ENCODE data around the gene WNT7B. TPM values are rescaled to one million over a fixed set of nuclear protein-coding genes. Genes with fewer than 3 reads are reported as not detected.

Gene WNT7B
- polyA plus RNA-seq, 4 donors: 0.03 to 0.22 (median 0.03) TPM; not detected in 1

DNA sequence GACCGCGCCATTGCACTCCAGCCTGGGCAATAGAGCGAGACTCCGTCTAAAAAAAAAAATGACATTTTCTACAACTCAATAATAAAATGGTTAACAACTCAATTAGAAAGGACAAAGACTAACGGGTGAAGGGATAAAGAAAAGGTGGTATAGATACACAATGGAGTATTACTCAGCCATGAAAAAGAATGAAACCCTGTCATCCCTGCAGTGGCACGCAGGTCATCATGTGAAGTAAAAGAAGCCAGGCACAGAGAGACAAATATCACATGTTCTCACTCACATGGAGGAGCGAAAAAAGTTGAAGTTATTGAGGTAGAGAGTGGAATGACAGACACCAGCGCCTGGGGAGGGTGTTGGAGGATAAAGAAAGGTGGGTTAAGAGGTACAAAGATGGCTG is 39.0 kb downstream of the WNT7B start:
- peaks cover 0 to 2% of the 10 kb centered on the region in 2 donors for H3K9me3 ChIP-seq (ENCODE audit: control insufficient read depth in 2 of 2, insufficient read depth in 1 of 2, low read depth in 1 of 2, low read length in 1 of 2)
- no peak for FAIRE-seq
- WGBS, 3 donors: 92 to 95% (median 93%) methylated on average over 8 of the region's 8 CpGs

DNA sequence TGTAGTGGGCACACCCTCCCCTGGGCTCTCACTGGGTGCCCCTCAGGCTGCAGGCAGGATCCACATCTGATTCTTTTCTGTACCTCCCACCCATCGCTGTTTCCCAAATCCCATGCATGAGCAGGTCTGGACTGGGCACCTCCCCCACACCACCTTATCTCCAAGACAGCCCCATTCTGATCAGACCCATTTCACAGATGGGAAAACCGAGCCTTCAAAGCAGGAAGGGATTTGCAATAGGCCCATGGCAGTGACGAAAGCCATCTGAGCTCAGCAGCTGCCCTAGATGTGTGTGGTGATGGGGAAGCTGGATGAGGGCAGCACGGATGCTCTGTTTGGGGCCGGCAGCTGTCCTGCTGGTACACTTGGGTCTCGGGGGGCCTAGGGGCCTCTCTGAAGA is 41.4 kb downstream of the WNT7B start:
- DNase-seq (no peak), FAIRE-seq (no peak)
- WGBS, 3 donors: 69 to 85% (median 73%) methylated on average over 6 of the region's 6 CpGs
- Histone ChIP-seq H3K4me1 (ENCODE audit: control insufficient read depth in 3 of 3, insufficient read depth in 2 of 3, low read depth in 1 of 3, low read length in 2 of 3) (no peaks in the 10 kb centered on the region), H3K4me3 (ENCODE audit: low read depth in 1 of 3, low read length in 3 of 3) (no peak overlapping the region), H3K27me3 (ENCODE audit: control insufficient read depth in 3 of 3, insufficient read depth in 3 of 3, low read length in 3 of 3) (peaks cover 0 to 35% (median 13%) of the 10 kb centered on the region in 3 donors), H3K27ac (ENCODE audit: low read depth in 1 of 3, low read length in 2 of 3) (no peak overlapping the region), H3K9me3 (ENCODE audit: control insufficient read depth in 2 of 2, insufficient read depth in 1 of 2, low read depth in 1 of 2, low read length in 1 of 2) (peaks cover 0 to 2% of the 10 kb centered on the region in 2 donors), H3K36me3 (ENCODE audit: control insufficient read depth in 3 of 3, insufficient read depth in 2 of 3, low read depth in 1 of 3, low read length in 3 of 3) (no peaks in the 10 kb centered on the region)

More for the DNA sequence above, 39.0 kb downstream of the WNT7B start:
- no peak for DNase-seq
- H3K36me3 ChIP-seq (ENCODE audit: control insufficient read depth in 3 of 3, insufficient read depth in 2 of 3, low read depth in 1 of 3, low read length in 3 of 3): no peaks in the 10 kb centered on the region
- H3K4me3 ChIP-seq (ENCODE audit: low read depth in 1 of 3, low read length in 3 of 3): no peak overlapping the region
- no peak overlapping the region for H3K27ac ChIP-seq (ENCODE audit: low read depth in 1 of 3, low read length in 2 of 3)
- peaks cover 0 to 6% (median 0%) of the 10 kb centered on the region in 3 donors for H3K4me1 ChIP-seq (ENCODE audit: control insufficient read depth in 3 of 3, insufficient read depth in 2 of 3, low read depth in 1 of 3, low read length in 2 of 3)
- peaks cover 0 to 18% (median 13%) of the 10 kb centered on the region in 3 donors for H3K27me3 ChIP-seq (ENCODE audit: control insufficient read depth in 3 of 3, insufficient read depth in 3 of 3, low read length in 3 of 3)

DNA sequence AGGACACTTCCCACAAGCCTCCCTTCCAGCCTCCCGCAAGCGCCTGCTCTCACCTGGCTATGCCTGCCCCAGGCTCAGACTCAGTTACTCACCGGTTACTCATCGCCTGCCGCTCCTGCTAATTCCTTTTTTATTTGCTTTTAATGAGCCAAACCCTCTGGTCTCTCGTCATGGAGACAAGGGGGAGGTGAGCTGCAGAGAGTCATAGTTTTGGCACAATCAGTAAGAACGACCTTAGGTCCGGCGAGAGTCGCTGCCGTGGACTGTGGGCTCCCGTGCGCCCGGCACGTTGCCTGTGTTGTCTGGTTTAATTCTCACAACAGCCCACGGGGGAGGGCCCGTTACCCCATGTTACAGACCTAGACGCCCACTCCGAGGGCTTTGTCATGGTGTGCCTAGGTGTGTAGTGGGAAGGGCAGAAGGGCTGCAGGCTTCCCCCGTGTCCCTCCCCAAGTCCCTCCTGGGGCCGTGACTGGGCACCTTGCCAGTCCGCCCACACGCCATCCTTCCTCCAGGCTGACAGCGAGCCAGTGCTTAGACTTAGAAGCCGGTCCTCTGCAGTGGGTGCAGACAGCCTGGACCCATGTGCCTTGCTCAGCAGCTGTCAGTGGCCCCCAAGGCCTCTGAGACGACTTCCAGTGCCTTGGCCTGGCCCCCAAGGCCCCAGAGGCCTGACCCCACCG is 42.2 kb downstream of the WNT7B start:
- H3K9me3 ChIP-seq (ENCODE audit: control insufficient read depth in 2 of 2, insufficient read depth in 1 of 2, low read depth in 1 of 2, low read length in 1 of 2): peaks cover 0 to 2% of the 10 kb centered on the region in 2 donors
- H3K36me3 ChIP-seq (ENCODE audit: control insufficient read depth in 3 of 3, insufficient read depth in 2 of 3, low read depth in 1 of 3, low read length in 3 of 3): no peaks in the 10 kb centered on the region
- no peak overlapping the region for H3K27ac ChIP-seq (ENCODE audit: low read depth in 1 of 3, low read length in 2 of 3)
- no peak overlapping the region for H3K4me3 ChIP-seq (ENCODE audit: low read depth in 1 of 3, low read length in 3 of 3)
- DNase-seq (no peak), FAIRE-seq (no peak)
- WGBS, 3 donors: 15 to 40% (median 21%) methylated on average over 27 of the region's 27 CpGs
- peaks cover 0 to 42% (median 13%) of the 10 kb centered on the region in 3 donors for H3K27me3 ChIP-seq (ENCODE audit: control insufficient read depth in 3 of 3, insufficient read depth in 3 of 3, low read length in 3 of 3)
- no peaks in the 10 kb centered on the region for H3K4me1 ChIP-seq (ENCODE audit: control insufficient read depth in 3 of 3, insufficient read depth in 2 of 3, low read depth in 1 of 3, low read length in 2 of 3)

DNA sequence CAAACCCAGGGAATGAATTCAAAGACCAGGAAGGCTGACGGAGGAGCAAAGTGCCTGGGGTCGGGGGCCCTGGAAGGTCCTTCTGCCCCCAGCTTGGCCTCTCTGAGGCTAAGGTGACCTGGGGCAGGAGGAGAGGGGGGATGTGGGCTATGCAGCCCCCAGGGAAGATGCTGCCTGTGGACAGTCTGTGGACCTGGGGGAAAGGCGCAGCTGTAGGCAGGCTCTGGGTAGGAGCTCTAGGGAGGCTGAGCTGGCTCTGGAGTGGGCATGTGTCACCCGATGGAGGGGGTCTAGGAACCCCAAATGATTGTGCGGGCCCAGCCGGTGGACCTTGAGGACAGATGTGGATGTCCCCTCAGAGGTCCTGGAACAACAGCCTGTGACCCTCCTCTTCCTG is 42.8 kb downstream of the WNT7B start:
- H3K9me3 ChIP-seq (ENCODE audit: control insufficient read depth in 2 of 2, insufficient read depth in 1 of 2, low read depth in 1 of 2, low read length in 1 of 2): peaks cover 0 to 2% of the 10 kb centered on the region in 2 donors
- DNase-seq (no peak), FAIRE-seq (no peak)
- no peaks in the 10 kb centered on the region for H3K36me3 ChIP-seq (ENCODE audit: control insufficient read depth in 3 of 3, insufficient read depth in 2 of 3, low read depth in 1 of 3, low read length in 3 of 3)
- 75 to 80% (median 76%) methylated on average over 6 of the region's 6 CpGs for WGBS, 3 donors
- H3K27me3 ChIP-seq (ENCODE audit: control insufficient read depth in 3 of 3, insufficient read depth in 3 of 3, low read length in 3 of 3): peaks cover 0 to 42% (median 13%) of the 10 kb centered on the region in 3 donors
- H3K27ac ChIP-seq (ENCODE audit: low read depth in 1 of 3, low read length in 2 of 3): no peak overlapping the region
- H3K4me3 ChIP-seq (ENCODE audit: low read depth in 1 of 3, low read length in 3 of 3): no peak overlapping the region
- H3K4me1 ChIP-seq (ENCODE audit: control insufficient read depth in 3 of 3, insufficient read depth in 2 of 3, low read depth in 1 of 3, low read length in 2 of 3): no peaks in the 10 kb centered on the region

DNA sequence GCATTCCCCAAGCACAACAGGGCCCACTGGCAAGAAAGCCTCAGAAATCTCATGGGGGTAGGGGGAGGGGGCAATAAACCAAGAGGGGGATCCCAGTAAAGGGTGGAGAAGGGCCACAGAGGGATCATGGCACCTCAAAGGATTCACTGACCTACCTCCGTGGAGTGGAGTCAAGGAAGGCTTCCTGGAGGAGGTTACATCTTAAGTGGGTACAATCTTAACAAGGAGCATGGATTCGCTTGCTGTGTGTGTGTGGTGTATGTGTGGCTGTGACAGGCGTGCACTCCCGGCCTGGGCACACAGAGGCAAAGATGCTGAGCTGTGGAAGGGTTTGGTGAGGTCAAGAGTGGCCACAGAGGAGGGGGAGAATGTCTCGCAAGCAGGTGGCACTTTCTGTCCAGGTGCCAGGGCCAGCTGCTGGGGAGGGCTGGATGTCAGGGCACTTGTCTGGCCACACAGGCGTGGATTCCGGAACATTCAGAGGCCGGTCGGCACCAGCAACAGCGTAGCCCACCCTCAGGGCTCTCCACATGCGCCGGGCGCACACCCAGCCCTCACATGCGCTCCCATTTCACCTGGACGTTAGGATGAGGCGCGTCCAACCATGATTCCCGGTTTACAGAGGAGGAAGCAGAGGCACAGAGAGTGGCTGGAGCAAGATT is 43.3 kb downstream of the WNT7B start:
- no peak overlapping the region for H3K27ac ChIP-seq (ENCODE audit: low read depth in 1 of 3, low read length in 2 of 3)
- peaks cover 0 to 42% (median 13%) of the 10 kb centered on the region in 3 donors for H3K27me3 ChIP-seq (ENCODE audit: control insufficient read depth in 3 of 3, insufficient read depth in 3 of 3, low read length in 3 of 3)
- 79 to 87% (median 80%) methylated on average over 17 to 18 of the region's 18 CpGs for WGBS, 3 donors
- H3K9me3 ChIP-seq (ENCODE audit: control insufficient read depth in 2 of 2, insufficient read depth in 1 of 2, low read depth in 1 of 2, low read length in 1 of 2): no peaks in the 10 kb centered on the region
- H3K4me3 ChIP-seq (ENCODE audit: low read depth in 1 of 3, low read length in 3 of 3): no peak overlapping the region
- no peaks in the 10 kb centered on the region for H3K36me3 ChIP-seq (ENCODE audit: control insufficient read depth in 3 of 3, insufficient read depth in 2 of 3, low read depth in 1 of 3, low read length in 3 of 3)
- H3K4me1 ChIP-seq (ENCODE audit: control insufficient read depth in 3 of 3, insufficient read depth in 2 of 3, low read depth in 1 of 3, low read length in 2 of 3): no peaks in the 10 kb centered on the region
- DNase-seq: no peak
- no peak for FAIRE-seq

DNA sequence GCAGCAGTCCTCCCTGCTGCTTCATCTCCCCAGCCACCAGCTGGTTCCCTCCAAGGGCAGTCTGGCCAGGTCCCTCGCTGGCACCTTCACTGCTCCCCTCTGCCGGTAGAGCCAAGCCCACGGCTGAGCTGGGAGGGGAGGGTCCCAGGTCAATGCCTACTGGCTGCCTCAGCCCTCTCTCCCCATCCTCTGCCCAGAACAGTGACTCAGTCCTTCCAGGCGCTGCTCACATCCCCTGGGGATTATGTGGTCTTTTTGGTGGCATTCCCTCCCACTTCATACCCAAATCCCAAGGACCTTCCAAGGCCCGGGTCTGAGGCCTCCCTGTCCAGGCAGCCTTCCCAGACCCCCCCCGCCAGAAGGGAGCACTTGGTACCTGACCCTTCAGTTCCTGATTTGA is 44.9 kb downstream of the WNT7B start:
- FAIRE-seq (no peak), DNase-seq (no peak)
- Histone ChIP-seq H3K27ac (ENCODE audit: low read depth in 1 of 3, low read length in 2 of 3) (no peak overlapping the region), H3K4me1 (ENCODE audit: control insufficient read depth in 3 of 3, insufficient read depth in 2 of 3, low read depth in 1 of 3, low read length in 2 of 3) (no peaks in the 10 kb centered on the region), H3K4me3 (ENCODE audit: low read depth in 1 of 3, low read length in 3 of 3) (no peak overlapping the region), H3K36me3 (ENCODE audit: control insufficient read depth in 3 of 3, insufficient read depth in 2 of 3, low read depth in 1 of 3, low read length in 3 of 3) (no peaks in the 10 kb centered on the region), H3K27me3 (ENCODE audit: control insufficient read depth in 3 of 3, insufficient read depth in 3 of 3, low read length in 3 of 3) (peaks cover 0 to 42% (median 13%) of the 10 kb centered on the region in 3 donors), H3K9me3 (ENCODE audit: control insufficient read depth in 2 of 2, insufficient read depth in 1 of 2, low read depth in 1 of 2, low read length in 1 of 2) (no peaks in the 10 kb centered on the region)
- 75 to 81% (median 76%) methylated on average over 6 of the region's 6 CpGs for WGBS, 3 donors

DNA sequence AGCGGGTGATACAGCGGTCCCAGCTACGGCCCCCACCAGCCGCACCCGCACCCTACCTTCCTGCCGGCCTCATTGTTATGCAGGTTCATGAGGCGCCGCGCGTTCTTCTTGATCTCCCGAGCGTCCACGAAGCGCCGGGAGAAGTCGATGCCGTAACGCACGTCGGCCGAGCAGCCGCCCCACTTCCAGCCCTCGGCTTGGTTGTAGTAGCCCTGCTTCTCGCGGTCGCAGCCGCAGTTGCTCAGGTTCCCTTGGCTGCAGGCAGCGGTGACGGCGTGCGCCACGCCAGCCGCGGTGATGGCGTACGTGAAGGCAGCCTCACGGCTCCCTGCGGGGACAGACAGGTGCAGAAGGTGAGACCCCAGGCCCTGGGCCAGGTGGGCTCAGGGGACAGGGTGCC is 45.9 kb downstream of the WNT7B start:
- Histone ChIP-seq H3K36me3 (ENCODE audit: control insufficient read depth in 3 of 3, insufficient read depth in 2 of 3, low read depth in 1 of 3, low read length in 3 of 3) (no peaks in the 10 kb centered on the region), H3K4me1 (ENCODE audit: control insufficient read depth in 3 of 3, insufficient read depth in 2 of 3, low read depth in 1 of 3, low read length in 2 of 3) (no peaks in the 10 kb centered on the region), H3K9me3 (ENCODE audit: control insufficient read depth in 2 of 2, insufficient read depth in 1 of 2, low read depth in 1 of 2, low read length in 1 of 2) (no peaks in the 10 kb centered on the region), H3K4me3 (ENCODE audit: low read depth in 1 of 3, low read length in 3 of 3) (no peak overlapping the region), H3K27me3 (ENCODE audit: control insufficient read depth in 3 of 3, insufficient read depth in 3 of 3, low read length in 3 of 3) (peaks cover 0 to 41% (median 11%) of the 10 kb centered on the region in 3 donors), H3K27ac (ENCODE audit: low read depth in 1 of 3, low read length in 2 of 3) (no peak overlapping the region)
- FAIRE-seq (no peak), DNase-seq (no peak)
- WGBS, 3 donors: 75 to 84% (median 82%) methylated on average over 38 of the region's 38 CpGs

DNA sequence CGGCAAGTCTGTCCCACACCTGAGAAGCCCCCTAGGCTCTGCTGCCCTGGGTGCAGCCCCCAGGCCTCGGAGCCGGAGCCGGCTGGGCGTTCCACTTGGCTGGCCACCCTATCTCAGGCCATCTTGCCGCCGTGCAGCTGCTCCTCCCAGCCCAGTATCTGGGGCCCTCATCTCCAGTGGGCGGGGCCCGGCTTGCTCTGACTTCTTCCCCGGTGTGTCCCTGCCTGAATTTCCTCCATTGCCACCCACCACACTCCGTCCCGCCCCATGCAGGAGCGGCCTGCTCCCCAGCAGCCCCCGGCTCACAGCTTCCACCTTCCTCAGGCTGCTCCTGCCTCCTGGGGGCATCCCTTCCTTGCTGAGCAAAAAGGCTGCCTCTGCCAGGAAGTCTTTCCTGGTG is 46.6 kb downstream of the WNT7B start:
- WGBS, 3 donors: 33 to 61% (median 48%) methylated on average over 14 of the region's 14 CpGs
- Histone ChIP-seq H3K4me3 (ENCODE audit: low read depth in 1 of 3, low read length in 3 of 3) (no peak overlapping the region), H3K9me3 (ENCODE audit: control insufficient read depth in 2 of 2, insufficient read depth in 1 of 2, low read depth in 1 of 2, low read length in 1 of 2) (no peaks in the 10 kb centered on the region), H3K36me3 (ENCODE audit: control insufficient read depth in 3 of 3, insufficient read depth in 2 of 3, low read depth in 1 of 3, low read length in 3 of 3) (no peaks in the 10 kb centered on the region), H3K27me3 (ENCODE audit: control insufficient read depth in 3 of 3, insufficient read depth in 3 of 3, low read length in 3 of 3) (peaks cover 0 to 36% (median 8%) of the 10 kb centered on the region in 3 donors), H3K27ac (ENCODE audit: low read depth in 1 of 3, low read length in 2 of 3) (no peak overlapping the region), H3K4me1 (ENCODE audit: control insufficient read depth in 3 of 3, insufficient read depth in 2 of 3, low read depth in 1 of 3, low read length in 2 of 3) (no peaks in the 10 kb centered on the region)
- DNase-seq (no peak), FAIRE-seq (no peak)
